ENCODE data around the gene SOX6.

Gene SOX6

DNA sequence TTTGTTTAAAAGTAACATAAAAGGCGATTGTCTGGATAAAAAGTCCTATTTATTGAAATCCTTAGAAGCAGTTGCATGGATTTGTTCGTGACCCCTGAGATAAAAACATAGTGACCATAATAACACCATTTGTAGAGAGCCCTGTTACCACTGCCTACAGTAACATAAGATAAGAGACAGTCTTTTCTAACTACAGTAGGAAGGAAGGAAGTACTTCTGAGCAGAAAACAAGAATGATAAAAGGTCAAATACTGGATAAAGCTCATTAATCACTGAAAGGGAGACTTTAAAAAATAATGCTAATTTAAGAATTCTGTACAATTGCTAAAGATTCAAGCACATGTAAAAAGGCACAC lies 47.1 kb upstream of the SOX6 start:
- Histone ChIP-seq H3K9ac (ENCODE audit: low read length) (no peak overlapping the region), H3K4me1 (ENCODE audit: low read length) (no peaks in the 10 kb centered on the region), H3K79me2 (ENCODE audit: low read length) (no peaks in the 10 kb centered on the region), H3K9me3 (replicated peaks; ENCODE audit: insufficient read depth, low read length) (no peaks in the 10 kb centered on the region), H2AFZ (ENCODE audit: low read length) (no peak overlapping the region), H3F3A (ENCODE audit: insufficient read depth, low read length) (no peaks in the 10 kb centered on the region), H4K20me1 (ENCODE audit: insufficient read depth, low read length) (no peaks in the 10 kb centered on the region), H3K36me3 (replicated peaks; ENCODE audit: insufficient read depth, low read length) (no peaks in the 10 kb centered on the region), H3K27me3 (replicated peaks; ENCODE audit: insufficient read depth, low read length) (no peaks in the 10 kb centered on the region), H3K9me2 (replicated peaks; ENCODE audit: insufficient read depth, low read length) (no peaks in the 10 kb centered on the region), H3K4me2 (ENCODE audit: low read depth, low read length) (no peak overlapping the region), H3K27ac (ENCODE audit: low read length) (no peak overlapping the region), H3K4me3 (ENCODE audit: low read length) (no peak overlapping the region)
- DNase-seq, result no peak
- TF ChIP-seq, protein P1, sequence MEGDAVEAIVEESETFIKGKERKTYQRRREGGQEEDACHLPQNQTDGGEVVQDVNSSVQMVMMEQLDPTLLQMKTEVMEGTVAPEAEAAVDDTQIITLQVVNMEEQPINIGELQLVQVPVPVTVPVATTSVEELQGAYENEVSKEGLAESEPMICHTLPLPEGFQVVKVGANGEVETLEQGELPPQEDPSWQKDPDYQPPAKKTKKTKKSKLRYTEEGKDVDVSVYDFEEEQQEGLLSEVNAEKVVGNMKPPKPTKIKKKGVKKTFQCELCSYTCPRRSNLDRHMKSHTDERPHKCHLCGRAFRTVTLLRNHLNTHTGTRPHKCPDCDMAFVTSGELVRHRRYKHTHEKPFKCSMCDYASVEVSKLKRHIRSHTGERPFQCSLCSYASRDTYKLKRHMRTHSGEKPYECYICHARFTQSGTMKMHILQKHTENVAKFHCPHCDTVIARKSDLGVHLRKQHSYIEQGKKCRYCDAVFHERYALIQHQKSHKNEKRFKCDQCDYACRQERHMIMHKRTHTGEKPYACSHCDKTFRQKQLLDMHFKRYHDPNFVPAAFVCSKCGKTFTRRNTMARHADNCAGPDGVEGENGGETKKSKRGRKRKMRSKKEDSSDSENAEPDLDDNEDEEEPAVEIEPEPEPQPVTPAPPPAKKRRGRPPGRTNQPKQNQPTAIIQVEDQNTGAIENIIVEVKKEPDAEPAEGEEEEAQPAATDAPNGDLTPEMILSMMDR (IDR thresholded peaks at IDR 0.05; ENCODE audit: low read length), result no peak
- TF ChIP-seq EZH2 (optimal IDR thresholded peaks at IDR 0.05; ENCODE audit: low read depth, low read length), result no peak

DNA sequence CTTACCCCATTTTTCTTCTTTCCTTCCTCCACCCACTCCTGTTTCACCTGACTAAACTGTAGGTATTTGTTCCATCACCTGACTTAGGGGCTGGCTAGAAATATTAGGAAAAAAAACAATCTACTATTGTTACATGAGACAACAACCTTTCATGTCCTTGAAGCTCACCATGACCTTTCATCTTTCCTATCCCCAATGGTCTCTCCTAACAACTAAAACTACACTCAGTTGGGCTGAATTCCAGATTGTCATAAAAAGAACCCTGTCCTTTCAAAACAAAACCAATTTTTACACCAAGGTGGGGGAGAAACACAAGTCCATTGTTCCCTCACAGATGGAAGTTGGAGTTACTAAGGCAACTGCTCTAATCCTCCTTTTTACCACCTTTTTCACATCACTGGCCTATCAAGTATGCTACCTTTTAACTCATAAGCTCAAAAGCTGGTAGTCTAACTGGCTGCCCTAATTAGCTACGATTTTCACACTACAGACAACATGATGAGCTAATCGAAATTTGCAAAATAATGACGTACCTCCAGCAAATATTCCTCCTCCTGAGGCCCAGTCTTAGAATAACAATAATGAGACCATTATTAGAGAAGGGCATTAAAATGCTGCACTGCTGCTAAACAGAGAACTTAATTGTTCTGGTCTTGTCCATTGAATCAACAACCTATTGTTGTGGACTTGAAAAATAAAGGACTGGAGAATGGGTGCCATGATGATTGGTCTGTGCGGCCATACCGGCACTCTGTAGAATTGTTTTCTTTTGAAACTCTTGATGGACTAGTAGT lies 46.5 kb upstream of the SOX6 start:
- no peaks in the 10 kb centered on the region for H3K79me2 ChIP-seq (ENCODE audit: low read length)
- no peak overlapping the region for H3K4me2 ChIP-seq (ENCODE audit: low read depth, low read length)
- DNase-seq, result no peak
- H3K4me3 ChIP-seq (ENCODE audit: low read length), result no peak overlapping the region
- no peaks in the 10 kb centered on the region for H3K27me3 ChIP-seq (replicated peaks; ENCODE audit: insufficient read depth, low read length)
- no peaks in the 10 kb centered on the region for H3K9me2 ChIP-seq (replicated peaks; ENCODE audit: insufficient read depth, low read length)
- TF ChIP-seq EZH2phosphoT487 (IDR thresholded peaks at IDR 0.05; ENCODE audit: low read length) (no peak), EZH2 (optimal IDR thresholded peaks at IDR 0.05; ENCODE audit: low read depth, low read length) (no peak)
- TF ChIP-seq, protein P1 (IDR thresholded peaks at IDR 0.05; ENCODE audit: low read length), result no peak
- H2AFZ ChIP-seq (ENCODE audit: low read length), result no peak overlapping the region
- H3K27ac ChIP-seq (ENCODE audit: low read length), result no peak overlapping the region
- no peaks in the 10 kb centered on the region for H3K4me1 ChIP-seq (ENCODE audit: low read length)
- H3K36me3 ChIP-seq (replicated peaks; ENCODE audit: insufficient read depth, low read length), result no peaks in the 10 kb centered on the region
- no peaks in the 10 kb centered on the region for H4K20me1 ChIP-seq (ENCODE audit: insufficient read depth, low read length)
- H3K9me3 ChIP-seq (replicated peaks; ENCODE audit: insufficient read depth, low read length), result no peaks in the 10 kb centered on the region
- H3F3A ChIP-seq (ENCODE audit: insufficient read depth, low read length), result no peaks in the 10 kb centered on the region
- H3K9ac ChIP-seq (ENCODE audit: low read length), result no peak overlapping the region

DNA sequence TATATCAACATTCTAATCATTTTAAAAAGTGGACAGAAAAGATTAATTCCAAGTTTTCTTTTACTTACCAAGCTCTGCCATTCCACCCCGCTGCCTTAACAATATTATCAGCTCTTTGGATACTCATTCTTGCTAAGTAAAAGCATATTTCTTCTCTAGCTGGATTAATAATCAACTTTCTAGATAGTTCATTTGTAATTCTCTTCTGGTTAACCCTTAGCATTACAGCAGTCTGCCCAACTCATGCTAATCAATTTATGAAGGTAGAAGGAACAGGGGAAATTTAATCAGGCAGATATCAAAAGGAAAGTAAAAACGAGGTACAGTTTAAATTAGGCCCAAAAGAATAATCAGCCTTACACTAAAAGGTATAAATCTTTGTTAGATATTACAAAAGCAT lies 41.0 kb upstream of the SOX6 start:
- Histone ChIP-seq H4K20me1 (ENCODE audit: insufficient read depth, low read length) (no peaks in the 10 kb centered on the region), H3K27me3 (replicated peaks; ENCODE audit: insufficient read depth, low read length) (no peaks in the 10 kb centered on the region), H3K27ac (ENCODE audit: low read length) (no peak overlapping the region), H3K4me3 (ENCODE audit: low read length) (no peak overlapping the region), H3K4me2 (ENCODE audit: low read depth, low read length) (no peak overlapping the region), H3K9me3 (replicated peaks; ENCODE audit: insufficient read depth, low read length) (no peaks in the 10 kb centered on the region), H3K79me2 (ENCODE audit: low read length) (no peaks in the 10 kb centered on the region), H3K9me2 (replicated peaks; ENCODE audit: insufficient read depth, low read length) (no peaks in the 10 kb centered on the region), H3K9ac (ENCODE audit: low read length) (no peak overlapping the region), H3K36me3 (replicated peaks; ENCODE audit: insufficient read depth, low read length) (no peaks in the 10 kb centered on the region), H3K4me1 (ENCODE audit: low read length) (no peaks in the 10 kb centered on the region), H3F3A (ENCODE audit: insufficient read depth, low read length) (no peaks in the 10 kb centered on the region), H2AFZ (ENCODE audit: low read length) (no peak overlapping the region)
- DNase-seq, result no peak
- TF ChIP-seq, protein P1 (IDR thresholded peaks at IDR 0.05; ENCODE audit: low read length), result no peak

Measured in MM.1S (cell line).